Spleen (tissue), 7 donors: Measurements from ENCODE around the gene C16orf92.

Experiments
- POLR2A ChIP-seq, 3 donors: fragments of 450-650 bp; IDR thresholded peaks; one replicate each; pipeline ENCODE4 v1.5.1; 2017; ENCODE audit warnings: antibody characterized with exemption in 3 of 3, mild to moderate bottlenecking in 1 of 3
- TF ChIP-seq, protein P1 (sequence below), 11 experiments: fragments of 200-600 bp in 7 of 11; fragments of 450-650 bp in 4 of 11; sonication (generic) in 4 of 11; IDR thresholded peaks in 8 of 11; conservative IDR thresholded peaks in 3 of 11; 1 replicate in 7 of 11; 2 replicates in 4 of 11; pipeline versions ENCODE4 v1.4.0 to v1.8.0; 2016 to 2021; ENCODE audit warnings: antibody characterized with exemption in 11 of 11, inconsistent platforms in 4 of 11, mild to moderate bottlenecking in 1 of 11
- donor health status: DM: no; HTN: no; CAD: no; lungs with moderate emphysema.
- donor health status: DM: no; HTN: no; CAD: no.
- donor health status: DM: no; HTN: no; CAD: no.

DNA sequence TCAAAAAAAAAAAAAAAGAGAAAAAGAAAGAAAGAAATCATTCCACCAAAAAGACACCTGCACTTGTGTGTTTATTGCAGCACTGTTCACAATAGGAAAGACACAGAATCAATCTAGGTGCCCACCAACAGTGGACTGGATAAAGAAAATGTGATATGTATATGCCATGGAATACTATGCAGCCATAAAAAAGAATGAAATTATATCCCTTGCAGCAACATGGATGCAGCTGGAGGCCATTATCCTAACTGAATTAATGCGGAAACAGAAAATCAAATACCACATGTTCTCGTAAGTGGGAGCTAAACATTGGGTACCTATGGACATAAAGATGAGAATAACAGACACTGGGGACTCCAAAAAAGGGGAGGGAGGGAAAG, 5.7 kb upstream of the C16orf92 start:
- TF ChIP-seq, protein P1, sequence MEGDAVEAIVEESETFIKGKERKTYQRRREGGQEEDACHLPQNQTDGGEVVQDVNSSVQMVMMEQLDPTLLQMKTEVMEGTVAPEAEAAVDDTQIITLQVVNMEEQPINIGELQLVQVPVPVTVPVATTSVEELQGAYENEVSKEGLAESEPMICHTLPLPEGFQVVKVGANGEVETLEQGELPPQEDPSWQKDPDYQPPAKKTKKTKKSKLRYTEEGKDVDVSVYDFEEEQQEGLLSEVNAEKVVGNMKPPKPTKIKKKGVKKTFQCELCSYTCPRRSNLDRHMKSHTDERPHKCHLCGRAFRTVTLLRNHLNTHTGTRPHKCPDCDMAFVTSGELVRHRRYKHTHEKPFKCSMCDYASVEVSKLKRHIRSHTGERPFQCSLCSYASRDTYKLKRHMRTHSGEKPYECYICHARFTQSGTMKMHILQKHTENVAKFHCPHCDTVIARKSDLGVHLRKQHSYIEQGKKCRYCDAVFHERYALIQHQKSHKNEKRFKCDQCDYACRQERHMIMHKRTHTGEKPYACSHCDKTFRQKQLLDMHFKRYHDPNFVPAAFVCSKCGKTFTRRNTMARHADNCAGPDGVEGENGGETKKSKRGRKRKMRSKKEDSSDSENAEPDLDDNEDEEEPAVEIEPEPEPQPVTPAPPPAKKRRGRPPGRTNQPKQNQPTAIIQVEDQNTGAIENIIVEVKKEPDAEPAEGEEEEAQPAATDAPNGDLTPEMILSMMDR (IDR thresholded peaks at IDR 0.05 in 8 of 11, conservative IDR thresholded peaks at IDR 0.05 in 3 of 11) = no peak
- no peak for TF ChIP-seq POLR2A (IDR thresholded peaks at IDR 0.05)
